Endothelial cell (in vitro differentiated cells): ENCODE results near the gene ST8SIA4. TPM values are rescaled to one million over a fixed set of nuclear protein-coding genes. Genes with fewer than 3 reads are reported as not detected.

ENCODE experiments used
- DNase-seq: peaks from one replicate; pipeline ENCODE4 v3.0.0; 2021; ENCODE audit warnings: low spot score
- H3K27ac Mint-ChIP-seq: one replicate; pipeline ENCODE4 v1.8.0; 2021; ENCODE audit warnings: mixed read lengths, inconsistent platforms; ENCODE audit not compliant: unreplicated experiment
- H3K27me3 Mint-ChIP-seq: one replicate; pipeline ENCODE4 v1.8.0; 2021; ENCODE audit warnings: mild to moderate bottlenecking, moderate library complexity, mixed read lengths, inconsistent platforms; ENCODE audit not compliant: unreplicated experiment
- H3K36me3 Mint-ChIP-seq: one replicate; pipeline ENCODE4 v1.8.0; 2021; ENCODE audit warnings: mild to moderate bottlenecking, low read depth, mixed read lengths, inconsistent platforms; ENCODE audit not compliant: unreplicated experiment
- H3K4me1 Mint-ChIP-seq: one replicate; pipeline ENCODE4 v1.8.0; 2021; ENCODE audit warnings: mild to moderate bottlenecking, mixed read lengths, inconsistent platforms; ENCODE audit not compliant: unreplicated experiment
- H3K4me3 Mint-ChIP-seq: one replicate; pipeline ENCODE4 v1.8.0; 2021; ENCODE audit warnings: mild to moderate bottlenecking, mixed read lengths, inconsistent platforms; ENCODE audit not compliant: unreplicated experiment
- H3K9me3 Mint-ChIP-seq: one replicate; pipeline ENCODE4 v1.8.0; 2021; ENCODE audit warnings: mixed read lengths, inconsistent platforms; ENCODE audit not compliant: unreplicated experiment
- total RNA-seq: library from RNA; stranded (reverse); fragmentation: NEBNext Ultra II Directional; extraction: Animal tissue kit (Norgen Biotek cat#: 25700); gene quantifications from one replicate; pipeline ENCODE4 v1.2.1, GENCODE V29; 2021; ENCODE audit not compliant: unreplicated experiment
- TF ChIP-seq, protein P1 (sequence below): fragments of 200-600 bp; sonication (generic); IDR thresholded peaks from one replicate; pipeline ENCODE4 v1.5.0; 2021; ENCODE audit warnings: antibody characterized with exemption; ENCODE audit not compliant: unreplicated experiment

Gene ST8SIA4
- total RNA-seq, 1 donor from 2014 or later: 30.3 TPM

DNA sequence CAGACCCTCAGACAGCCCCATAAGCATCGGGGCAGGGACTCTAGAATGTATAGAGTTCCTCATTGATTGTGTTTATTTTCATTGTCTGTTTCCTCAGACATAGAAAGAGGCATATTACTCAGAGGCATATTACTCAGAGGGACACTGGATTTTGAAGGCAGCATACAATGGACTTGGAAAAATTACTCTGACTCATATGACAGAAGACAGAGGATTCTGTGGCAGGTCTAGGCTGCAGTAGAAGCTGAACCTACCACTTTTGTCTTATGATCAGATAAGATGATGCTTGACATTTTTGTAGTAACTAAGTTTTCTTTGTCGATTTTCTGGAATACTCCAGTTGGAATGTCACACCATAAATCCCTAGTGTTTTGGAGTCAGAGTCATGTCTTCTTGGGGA is 105.2 kb downstream of the ST8SIA4 start:
- TF ChIP-seq, protein P1, sequence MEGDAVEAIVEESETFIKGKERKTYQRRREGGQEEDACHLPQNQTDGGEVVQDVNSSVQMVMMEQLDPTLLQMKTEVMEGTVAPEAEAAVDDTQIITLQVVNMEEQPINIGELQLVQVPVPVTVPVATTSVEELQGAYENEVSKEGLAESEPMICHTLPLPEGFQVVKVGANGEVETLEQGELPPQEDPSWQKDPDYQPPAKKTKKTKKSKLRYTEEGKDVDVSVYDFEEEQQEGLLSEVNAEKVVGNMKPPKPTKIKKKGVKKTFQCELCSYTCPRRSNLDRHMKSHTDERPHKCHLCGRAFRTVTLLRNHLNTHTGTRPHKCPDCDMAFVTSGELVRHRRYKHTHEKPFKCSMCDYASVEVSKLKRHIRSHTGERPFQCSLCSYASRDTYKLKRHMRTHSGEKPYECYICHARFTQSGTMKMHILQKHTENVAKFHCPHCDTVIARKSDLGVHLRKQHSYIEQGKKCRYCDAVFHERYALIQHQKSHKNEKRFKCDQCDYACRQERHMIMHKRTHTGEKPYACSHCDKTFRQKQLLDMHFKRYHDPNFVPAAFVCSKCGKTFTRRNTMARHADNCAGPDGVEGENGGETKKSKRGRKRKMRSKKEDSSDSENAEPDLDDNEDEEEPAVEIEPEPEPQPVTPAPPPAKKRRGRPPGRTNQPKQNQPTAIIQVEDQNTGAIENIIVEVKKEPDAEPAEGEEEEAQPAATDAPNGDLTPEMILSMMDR: no peak
- Mint-ChIP-seq H3K4me1 (peaks cover 4% of the 10 kb centered on the region), H3K9me3 (no peaks in the 10 kb centered on the region), H3K36me3 (peaks cover 4% of the 10 kb centered on the region), H3K27ac (no peak overlapping the region), H3K27me3 (no peaks in the 10 kb centered on the region), H3K4me3 (no peak overlapping the region)
- no peak for DNase-seq

GRCh38 chr5:100796851-100797250 is 106.2 kb downstream of the ST8SIA4 start:
- Mint-ChIP-seq H3K4me3 (no peak overlapping the region), H3K27me3 (no peaks in the 10 kb centered on the region), H3K36me3 (peaks cover under 1% of the 10 kb centered on the region), H3K4me1 (peaks cover under 1% of the 10 kb centered on the region), H3K9me3 (no peaks in the 10 kb centered on the region), H3K27ac (no peak overlapping the region)
- DNase-seq: no peak
- TF ChIP-seq, protein P1: no peak

- H3K4me1 Mint-ChIP-seq: peaks cover 12% of the 10 kb centered on the region
- no peaks in the 10 kb centered on the region for H3K27me3 Mint-ChIP-seq
- H3K4me3 Mint-ChIP-seq: no peak overlapping the region
- H3K9me3 Mint-ChIP-seq: no peaks in the 10 kb centered on the region
- H3K36me3 Mint-ChIP-seq: no peaks in the 10 kb centered on the region
- no peak for DNase-seq
- TF ChIP-seq, protein P1: no peak
- no peak overlapping the region for H3K27ac Mint-ChIP-seq
Measured at GRCh38 chr5:100794844-100795243, 108.2 kb downstream of the ST8SIA4 start.

- no peak overlapping the region for H3K27ac Mint-ChIP-seq
- H3K9me3 Mint-ChIP-seq: no peaks in the 10 kb centered on the region
- TF ChIP-seq, protein P1: no peak
- H3K4me1 Mint-ChIP-seq: peaks cover 16% of the 10 kb centered on the region
- no peaks in the 10 kb centered on the region for H3K27me3 Mint-ChIP-seq
- H3K36me3 Mint-ChIP-seq: no peaks in the 10 kb centered on the region
- H3K4me3 Mint-ChIP-seq: no peak overlapping the region
- DNase-seq: no peak
Measured at GRCh38 chr5:100794218-100794617, 108.9 kb downstream of the ST8SIA4 start.

GRCh38 chr5:100792781-100793180 is 110.3 kb downstream of the ST8SIA4 start:
- H3K4me3 Mint-ChIP-seq: no peak overlapping the region
- H3K4me1 Mint-ChIP-seq: peaks cover 16% of the 10 kb centered on the region
- DNase-seq: no peak
- TF ChIP-seq, protein P1: no peak
- no peaks in the 10 kb centered on the region for H3K36me3 Mint-ChIP-seq
- H3K27me3 Mint-ChIP-seq: no peaks in the 10 kb centered on the region
- H3K27ac Mint-ChIP-seq: no peak overlapping the region
- no peaks in the 10 kb centered on the region for H3K9me3 Mint-ChIP-seq
